HEK293T (cell line): ENCODE measurements around the gene ABHD3.

ENCODE experiments used
- ARNT ChIP-seq: fragments of 450-650 bp; IDR thresholded peaks from 2 replicates; pipeline ENCODE4 v1.6.1; 2017; ENCODE audit warnings: mild to moderate bottlenecking
- BHLHE40 ChIP-seq: fragments of 450-650 bp; IDR thresholded peaks from 2 replicates; pipeline ENCODE4 v1.6.1; 2016; ENCODE audit warnings: mild to moderate bottlenecking, moderate library complexity, borderline replicate concordance
- FOXK2 ChIP-seq: fragments of 450-650 bp; IDR thresholded peaks from 2 replicates; pipeline ENCODE4 v1.6.1; 2016; ENCODE audit warnings: mild to moderate bottlenecking
- FOXM1 ChIP-seq: fragments of 450-650 bp; IDR thresholded peaks from 2 replicates; pipeline ENCODE4 v1.6.1; 2017; ENCODE audit warnings: mild to moderate bottlenecking, borderline replicate concordance
- TF ChIP-seq, protein P1 (sequence below): fragments of 450-650 bp; IDR thresholded peaks from 2 replicates; pipeline ENCODE4 v1.6.1; 2016

DNA sequence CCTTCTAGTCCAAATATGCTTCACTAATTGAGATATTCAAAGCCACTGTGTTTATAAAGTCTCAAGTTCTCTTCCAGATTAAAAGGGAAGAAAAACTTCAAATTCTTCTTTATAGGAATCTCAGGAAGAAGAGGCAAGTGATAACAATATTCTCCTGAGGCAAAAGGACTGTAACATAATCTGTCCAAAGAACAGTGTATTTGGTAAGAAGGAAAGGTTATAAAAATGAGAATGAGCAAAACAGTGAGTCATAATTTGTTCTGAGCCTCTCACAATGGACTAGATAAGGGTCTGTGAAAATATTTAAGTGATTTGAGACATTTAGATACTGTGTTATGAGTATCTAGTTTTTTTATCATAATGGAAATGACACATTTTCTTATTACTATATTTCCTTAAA is 48.2 kb downstream of the ABHD3 start:
- no peak for TF ChIP-seq ARNT
- no peak for TF ChIP-seq BHLHE40
- no peak for TF ChIP-seq FOXK2
- TF ChIP-seq, protein P1, sequence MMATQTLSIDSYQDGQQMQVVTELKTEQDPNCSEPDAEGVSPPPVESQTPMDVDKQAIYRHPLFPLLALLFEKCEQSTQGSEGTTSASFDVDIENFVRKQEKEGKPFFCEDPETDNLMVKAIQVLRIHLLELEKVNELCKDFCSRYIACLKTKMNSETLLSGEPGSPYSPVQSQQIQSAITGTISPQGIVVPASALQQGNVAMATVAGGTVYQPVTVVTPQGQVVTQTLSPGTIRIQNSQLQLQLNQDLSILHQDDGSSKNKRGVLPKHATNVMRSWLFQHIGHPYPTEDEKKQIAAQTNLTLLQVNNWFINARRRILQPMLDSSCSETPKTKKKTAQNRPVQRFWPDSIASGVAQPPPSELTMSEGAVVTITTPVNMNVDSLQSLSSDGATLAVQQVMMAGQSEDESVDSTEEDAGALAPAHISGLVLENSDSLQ = no peak
- TF ChIP-seq FOXM1 = no peak
